Smooth muscle cell of the brain vasculature (primary cell): ENCODE results near the gene ANKRD17.

Experiments
- DNase-seq: peaks from one replicate; pipeline ENCODE4 v3.0.0-alpha.2; 2012; ENCODE audit warnings: low read depth, low spot score

Gene ANKRD17

DNA sequence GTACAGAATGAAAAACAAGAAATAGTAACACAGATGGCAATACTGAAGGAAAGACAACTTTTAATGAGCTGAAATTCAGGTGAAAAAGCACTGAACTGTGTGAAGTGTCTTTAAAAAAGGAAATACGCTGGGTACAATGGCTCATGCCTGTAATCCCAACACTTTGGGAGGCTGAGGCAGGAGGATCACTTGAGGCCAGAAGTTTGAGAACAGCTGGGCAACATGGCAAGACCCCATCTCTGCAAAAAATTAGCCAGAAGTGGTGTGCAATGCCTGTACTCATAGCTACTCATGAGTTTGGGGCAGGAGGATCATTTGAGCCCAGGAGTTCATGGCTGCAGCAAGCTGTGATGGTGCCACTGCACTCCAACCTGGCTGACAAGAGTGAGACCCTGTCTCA lies 129.3 kb downstream of the ANKRD17 start:
- DNase-seq = no peak

DNA sequence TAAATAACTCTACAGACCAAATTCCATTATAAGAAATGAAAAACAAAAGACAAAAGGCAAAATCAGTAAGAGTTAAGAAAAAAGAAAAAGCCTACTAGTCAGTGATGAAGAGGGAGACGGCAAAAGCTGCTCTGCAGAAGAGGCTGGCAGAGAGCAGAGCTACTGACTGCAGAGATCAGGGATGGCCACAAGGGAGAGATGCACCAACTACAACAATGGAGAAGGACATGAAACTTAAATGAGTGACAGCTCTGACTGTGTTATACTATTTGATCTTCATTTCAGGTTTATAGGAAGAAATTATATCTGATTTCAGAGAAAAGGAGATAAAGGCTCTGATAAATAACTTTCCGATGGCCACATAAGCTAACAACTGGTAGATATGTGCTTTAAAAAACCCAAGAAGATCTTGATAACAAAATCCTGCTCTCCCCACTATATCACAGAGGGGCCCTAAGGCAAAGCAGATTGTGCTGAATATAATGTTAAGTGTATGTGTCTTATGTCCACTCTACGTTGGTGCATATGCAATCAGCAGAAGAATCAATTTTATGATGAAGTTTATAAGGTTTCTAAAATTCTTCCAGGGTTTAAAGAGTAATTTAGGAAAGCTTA lies 130.7 kb downstream of the ANKRD17 start:
- DNase-seq = no peak

DNA sequence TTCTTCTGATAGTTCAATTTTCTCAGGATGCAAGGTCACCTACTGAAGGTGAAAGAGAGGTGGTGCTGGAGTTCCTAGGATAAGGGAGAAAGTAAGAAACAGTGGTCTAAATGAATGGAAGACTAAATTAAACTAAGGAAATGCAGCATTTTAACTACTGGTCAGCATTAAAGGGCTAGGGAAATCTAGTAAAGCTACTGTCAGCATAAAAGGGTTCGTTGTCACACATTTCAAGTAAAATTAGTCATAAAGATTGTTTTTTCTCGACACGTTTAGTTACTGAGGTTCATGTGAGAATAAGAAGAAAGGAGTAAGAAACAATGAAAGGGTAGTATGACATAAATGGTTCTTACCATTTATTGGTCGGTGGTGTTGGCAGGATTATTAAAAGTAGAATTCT lies 149.1 kb downstream of the ANKRD17 start:
- DNase-seq = no peak

DNA sequence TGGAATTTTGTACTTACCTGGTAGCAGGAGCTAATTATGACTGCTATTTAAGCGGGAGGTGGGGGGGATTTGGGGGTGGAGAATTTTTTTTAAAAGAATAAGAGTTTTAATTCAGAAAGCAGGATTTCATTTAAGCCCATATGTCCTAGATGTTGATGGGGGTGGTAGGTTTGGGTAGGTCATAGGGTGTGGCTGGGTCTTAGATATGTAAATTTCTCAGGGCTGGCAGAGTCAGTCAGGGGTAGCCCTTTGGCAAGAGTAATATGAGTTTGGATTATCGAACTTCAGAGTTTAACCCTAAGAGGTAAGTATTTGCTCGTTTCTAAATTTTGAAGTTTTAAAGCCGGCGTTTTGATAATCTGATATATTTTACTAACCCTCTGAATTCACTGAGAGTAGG lies 153.9 kb downstream of the ANKRD17 start:
- DNase-seq = no peak

DNA sequence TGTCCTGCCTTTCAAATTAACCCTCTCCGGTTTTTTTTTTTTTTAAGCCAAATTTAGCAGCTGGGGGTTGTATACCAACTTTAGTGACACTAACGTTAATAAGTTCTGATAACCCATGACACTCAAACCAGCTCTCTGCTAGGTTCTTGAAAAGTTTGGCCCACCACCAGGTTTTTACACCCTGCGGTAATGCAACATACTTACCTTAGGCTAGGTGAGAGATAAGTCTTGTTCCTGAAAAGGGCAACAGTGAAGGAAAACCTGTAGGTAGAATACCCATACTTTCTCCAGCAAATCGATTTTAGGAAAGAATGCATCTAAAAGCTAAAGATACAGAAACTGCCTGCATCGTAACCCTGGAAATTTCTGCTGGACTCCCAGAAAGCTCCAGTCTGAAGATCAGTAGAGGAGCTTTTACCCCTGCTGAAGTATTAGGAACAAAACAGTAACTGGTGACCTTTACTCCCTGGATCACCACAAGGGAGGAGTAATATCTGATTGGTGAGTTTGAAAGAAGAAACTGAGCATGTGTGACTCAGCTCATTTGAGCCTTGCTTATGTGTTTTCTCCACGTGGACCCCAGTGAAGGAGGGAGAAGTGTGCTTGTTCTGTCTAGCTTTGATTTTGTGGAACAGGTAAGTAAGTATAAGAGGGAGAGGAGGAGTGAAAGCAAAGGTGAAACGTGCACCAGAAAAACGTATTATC lies 154.6 kb downstream of the ANKRD17 start:
- no peak for DNase-seq

DNA sequence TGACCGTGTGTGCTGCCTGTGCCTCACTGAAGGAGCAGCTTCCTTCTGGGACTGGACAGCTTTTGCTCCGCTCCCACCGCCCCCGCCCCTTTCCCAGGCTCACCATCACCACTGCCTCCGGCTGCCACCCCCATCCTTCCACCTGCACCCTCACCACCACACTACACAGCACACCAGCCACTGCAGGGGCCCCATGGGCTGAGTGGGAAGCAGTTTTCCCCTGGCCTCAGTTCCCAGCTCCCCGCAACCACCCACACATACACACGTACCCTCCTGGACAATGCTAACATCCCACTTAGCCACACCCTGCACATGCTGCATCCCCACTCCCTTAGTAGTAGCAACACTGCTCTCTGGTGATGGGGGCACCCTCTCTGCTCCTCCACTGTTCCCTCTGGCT lies 159.5 kb downstream of the ANKRD17 start:
- no peak for DNase-seq

DNA sequence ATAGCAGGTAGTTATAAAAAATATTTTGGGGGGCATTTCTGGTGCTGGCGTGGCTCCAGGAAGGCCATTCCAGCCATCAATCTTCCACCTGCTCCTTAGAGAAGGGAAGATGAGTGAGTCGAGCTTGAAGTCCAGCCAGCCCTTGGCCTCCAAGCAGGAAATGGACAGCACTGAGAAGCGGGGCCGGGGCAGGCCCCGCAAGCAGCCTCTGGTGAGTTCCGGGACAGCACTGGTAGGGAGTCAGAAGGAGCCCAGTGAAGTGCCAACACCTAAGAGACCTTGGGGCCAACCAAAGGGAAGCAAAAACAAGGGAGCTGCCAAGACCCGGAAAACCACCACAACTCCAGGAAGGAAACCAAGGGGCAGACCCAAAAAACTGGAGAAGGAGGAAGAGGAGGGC lies 159.9 kb downstream of the ANKRD17 start:
- DNase-seq = no peak

DNA sequence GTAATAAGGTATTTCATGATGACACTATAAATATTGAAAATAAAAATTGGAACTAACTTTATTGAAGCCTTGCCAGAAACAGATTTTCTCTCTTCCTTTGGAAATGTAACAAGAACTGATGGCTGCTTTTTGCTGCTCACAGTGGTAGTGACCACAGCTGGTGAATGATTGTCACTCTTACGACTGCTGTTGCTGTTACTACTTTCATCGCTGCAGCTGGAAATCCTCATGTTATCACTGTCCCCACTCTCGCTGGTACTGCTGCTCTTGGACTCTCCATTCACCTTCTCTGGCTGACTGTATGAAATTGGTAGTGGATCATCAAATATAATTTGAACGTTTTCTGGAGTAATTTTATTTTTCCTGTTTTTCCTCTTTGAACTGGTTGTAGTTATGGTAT lies 160.6 kb downstream of the ANKRD17 start:
- DNase-seq = no peak

DNA sequence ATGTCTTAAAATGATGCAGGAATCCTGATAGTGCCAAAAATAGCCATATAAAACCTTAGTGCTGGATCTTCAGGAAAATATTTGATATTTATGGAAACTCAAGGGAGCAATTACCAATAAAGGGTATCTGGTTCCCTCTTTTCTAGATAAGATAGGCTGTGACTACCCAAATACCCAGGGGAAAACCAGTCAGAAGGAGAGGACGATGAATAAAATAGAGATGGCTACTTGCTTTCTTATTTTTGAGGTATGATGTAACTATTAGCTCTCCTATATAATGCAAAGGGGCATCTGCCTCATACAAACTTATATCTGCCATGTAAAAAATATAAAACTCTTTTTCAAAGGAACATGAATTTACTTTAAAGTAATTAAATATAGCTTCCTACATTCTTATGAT lies 165.7 kb downstream of the ANKRD17 start:
- DNase-seq = no peak

DNA sequence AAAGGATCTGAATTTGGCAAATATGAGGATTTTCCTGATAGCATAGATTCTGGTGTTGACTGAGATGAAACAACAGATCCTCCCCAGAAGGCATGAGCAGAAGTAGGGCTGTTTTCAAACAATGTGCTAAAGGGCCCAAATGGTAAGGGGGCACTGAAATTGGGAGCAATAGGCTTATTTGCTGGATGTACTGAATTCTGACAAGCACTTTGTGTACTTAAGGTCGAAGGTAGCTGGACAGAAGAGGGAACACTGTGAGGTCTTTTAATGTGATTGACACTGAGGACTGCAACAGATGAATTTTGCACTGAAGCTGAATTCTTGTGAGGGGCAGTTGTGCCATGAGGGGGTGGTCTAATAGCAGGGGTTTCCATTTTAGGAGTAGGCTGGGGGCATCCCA lies 167.9 kb downstream of the ANKRD17 start:
- DNase-seq = no peak

DNA sequence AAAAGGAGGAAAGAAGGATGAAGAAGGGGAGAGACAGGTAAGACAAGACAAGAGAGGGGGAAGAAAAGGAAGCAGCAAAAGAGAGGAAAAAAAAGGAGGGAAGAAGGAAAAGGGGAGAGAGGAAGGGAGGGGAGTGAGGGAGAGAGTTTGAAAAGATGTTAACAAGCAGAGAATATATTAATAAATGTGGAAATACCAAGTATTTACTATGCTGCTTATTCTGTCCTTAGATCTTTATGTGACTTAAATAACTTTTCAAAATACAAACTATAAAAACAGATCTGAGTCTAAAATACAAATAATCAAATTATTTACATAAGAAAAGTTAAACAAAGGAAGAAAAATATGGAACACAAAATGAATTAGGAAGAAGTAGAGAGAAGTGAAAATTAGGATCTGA lies 170.7 kb downstream of the ANKRD17 start:
- no peak for DNase-seq

DNA sequence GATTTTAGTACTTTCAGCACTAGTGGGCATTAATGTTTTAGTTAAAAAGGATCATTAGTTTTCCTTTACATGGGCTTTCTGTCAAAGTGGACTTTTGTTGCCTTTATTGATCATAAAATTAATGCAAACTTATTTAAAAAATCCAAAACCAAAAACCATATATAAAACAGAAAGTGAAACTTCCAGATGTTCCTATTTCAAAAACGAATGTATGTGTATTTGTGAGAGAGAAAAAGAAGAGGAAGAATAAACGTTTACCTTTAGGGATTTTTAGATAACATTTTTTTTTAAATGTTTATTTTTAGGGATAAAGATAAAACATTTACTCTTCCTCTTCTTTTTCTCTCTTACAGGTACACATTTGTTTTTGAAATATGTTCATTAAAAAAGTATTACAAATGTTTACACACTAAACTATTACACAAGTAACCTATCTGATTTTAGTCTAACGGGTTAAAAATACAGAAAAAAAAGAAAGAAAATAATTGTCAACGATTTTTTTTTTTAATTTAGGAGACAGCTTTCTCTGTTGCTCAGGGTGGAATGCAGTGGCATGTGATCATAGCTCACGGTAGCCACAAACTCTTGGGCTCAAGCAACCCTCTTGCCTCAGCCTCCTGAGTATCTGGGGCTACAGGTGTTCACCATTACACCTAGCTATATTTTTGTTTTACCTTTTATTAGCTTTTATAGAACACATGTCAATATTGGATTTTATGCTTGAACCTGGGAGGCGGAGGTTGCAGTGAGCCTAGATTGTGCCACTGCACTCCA lies 172.3 kb downstream of the ANKRD17 start:
- DNase-seq = no peak

DNA sequence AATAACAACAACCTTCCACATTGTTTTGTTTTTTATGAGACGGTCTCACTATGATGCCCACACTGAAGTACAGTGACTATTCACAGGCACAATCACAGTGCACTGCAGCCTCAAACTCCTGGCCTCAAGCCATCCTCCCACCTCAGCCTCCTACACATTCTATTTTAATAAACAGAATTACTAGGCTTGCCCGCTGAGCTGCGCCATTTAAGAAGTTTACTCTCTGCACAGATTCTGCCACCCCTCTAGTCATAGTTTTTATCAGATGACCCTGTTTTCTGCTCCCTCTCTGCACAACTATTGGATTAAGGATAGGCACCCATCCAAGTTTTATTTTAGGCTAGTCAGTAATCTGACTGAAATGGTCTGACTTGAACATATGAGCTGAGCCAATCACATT lies 177.8 kb downstream of the ANKRD17 start:
- no peak for DNase-seq

DNA sequence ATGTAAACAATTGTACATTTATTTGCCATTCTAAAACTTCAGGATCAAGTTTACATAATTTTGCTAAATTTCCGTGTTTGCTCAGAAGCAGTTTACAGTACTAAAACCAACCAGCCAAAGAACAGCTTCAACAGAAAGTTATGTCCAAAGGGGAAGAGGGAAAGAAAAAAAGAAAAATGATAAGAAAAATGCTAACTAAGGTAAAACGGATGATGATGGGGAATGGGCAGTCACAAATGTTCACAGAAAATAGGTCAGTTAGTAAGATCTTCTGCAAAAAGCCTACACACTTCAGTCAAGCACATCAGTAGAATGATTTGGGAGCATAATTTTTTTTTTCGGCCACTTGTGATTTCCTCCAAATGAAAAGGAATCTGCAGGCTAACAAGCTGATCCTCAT lies 182.8 kb downstream of the ANKRD17 start:
- DNase-seq = no peak

DNA sequence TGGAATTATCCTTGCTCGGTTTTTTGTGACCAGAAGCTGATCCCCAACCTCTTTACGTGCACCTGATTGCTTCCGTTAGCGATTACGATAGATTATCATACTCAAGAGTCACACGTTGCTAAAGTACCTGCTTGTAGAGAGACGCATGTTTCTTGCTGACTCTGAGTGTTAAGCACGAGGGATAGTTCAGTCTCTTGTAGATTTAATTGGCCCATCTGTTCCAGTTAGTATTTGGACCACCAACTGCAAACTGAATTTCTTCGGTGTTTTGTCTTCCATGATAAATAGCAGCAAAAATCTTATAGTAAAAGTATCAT lies 188.6 kb downstream of the ANKRD17 start:
- no peak for DNase-seq

DNA sequence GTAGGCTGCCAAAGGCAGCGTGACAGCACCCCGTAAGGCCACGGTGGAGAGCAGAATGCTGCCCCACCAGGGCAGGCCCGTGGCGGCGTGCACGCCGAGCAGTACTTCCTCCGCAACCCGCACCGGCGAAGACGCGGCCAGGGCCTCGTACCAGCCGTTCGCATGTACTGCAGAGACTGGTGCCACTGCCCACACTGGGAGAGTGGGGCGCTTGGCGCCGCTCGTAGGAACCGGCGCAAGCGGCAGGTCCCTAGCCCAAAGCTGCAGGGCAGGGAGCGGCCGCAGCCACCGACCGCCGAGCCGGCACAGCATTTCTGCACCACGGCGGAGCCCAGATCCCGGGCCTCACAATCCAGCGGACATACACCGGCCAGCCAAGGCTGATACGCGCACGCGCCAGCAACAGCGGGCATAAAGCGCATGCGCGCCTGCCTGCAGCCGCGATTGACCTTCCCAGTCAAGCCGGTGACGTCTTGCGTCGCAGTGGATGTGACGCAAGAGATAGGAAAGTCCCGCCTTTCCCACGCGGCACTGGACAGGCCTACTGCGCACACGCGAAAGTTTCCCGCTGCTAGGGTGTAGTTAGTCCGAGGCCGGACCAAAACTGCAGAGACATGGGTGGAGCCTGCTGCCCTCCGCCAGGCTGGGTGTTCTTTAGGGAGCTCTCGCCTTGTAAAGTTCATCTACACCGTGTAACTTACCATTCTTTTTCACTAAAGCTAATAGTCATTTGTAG lies 189.1 kb downstream of the ANKRD17 start, which contains the start of gene COX18:
COX18 (minus strand) TSS at position 379 of the 736 bp plus-strand sequence; CDS start at position 312, 67 bp downstream.
- DNase-seq = peak; percentile 98

DNA sequence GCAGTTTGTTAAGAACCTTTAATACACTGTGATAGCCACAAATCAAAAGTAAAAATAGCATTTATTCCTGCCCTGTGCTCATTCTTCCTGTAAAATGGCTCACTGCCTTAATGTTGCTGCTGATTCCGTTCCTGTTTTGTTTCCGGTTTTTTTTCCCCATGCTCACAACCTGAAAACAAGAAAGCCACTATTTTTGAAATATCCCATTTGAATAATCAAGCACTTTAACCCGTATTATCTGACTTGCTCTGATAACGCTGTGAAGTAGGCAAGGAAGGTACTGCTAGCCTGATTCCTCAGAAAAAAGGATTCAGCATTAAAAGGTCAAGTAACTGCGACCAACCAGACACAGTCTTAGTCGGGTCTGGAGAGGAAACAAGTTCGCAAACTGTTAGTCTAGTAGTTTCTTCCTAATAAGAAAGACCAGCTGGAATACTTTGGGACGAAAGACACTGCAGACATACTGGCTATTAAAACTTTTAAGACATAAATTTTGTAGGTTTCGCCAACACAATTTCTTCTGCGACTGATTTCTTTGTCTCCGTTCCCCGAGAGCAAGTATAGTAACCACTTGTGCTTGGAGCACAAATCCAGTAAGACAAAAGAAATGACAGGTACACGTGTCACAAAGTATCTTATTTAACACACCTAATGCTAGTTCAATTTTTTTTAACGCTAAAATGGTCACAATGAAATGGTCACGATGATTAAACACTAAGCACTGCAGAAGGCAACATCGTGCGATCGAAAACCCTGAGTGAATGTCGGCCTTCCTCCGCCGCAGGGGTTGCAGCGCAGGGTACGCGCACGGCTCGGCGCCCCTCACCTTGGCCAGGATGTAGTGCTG lies 189.9 kb downstream of the ANKRD17 start:
- DNase-seq = peak; percentile 4

DNA sequence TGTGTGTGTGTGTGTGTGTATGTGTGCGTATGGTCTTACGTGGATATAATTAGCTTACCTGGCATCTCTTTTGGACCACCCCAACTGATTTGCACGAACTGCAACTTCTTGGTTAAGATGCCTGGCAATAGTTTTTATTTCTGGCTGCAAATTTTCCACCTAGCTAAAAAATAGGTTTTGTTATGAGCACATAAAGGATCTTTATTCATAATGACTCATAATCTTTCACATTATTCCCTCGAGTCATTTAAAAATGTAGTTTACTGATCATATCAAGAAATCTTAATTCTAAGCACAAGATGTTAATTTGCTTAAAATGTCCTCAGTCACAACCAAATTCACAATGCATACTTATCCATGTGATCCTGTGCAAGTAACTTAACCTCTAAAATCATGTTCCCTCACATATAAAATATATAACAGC lies 190.6 kb downstream of the ANKRD17 start:
- no peak for DNase-seq

DNA sequence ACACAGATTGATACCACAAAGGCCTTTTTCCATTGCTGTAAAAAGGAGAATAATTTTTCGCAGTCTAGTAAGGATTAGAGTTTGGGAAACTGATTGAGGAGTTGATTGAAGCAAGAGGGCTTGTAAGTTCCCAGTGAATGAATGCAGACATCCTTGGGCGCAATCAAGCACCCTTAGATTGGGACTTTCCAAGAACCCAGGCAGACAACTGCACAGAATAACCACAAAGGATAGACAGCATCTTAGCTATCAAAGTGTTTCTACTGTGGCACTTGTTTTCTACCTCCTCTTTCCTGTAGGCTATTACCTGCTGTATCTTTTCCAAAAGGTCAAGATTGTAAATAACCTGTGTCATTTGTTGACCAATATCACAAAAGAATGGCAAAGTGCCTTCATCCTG lies 191.7 kb downstream of the ANKRD17 start:
- DNase-seq = no peak

DNA sequence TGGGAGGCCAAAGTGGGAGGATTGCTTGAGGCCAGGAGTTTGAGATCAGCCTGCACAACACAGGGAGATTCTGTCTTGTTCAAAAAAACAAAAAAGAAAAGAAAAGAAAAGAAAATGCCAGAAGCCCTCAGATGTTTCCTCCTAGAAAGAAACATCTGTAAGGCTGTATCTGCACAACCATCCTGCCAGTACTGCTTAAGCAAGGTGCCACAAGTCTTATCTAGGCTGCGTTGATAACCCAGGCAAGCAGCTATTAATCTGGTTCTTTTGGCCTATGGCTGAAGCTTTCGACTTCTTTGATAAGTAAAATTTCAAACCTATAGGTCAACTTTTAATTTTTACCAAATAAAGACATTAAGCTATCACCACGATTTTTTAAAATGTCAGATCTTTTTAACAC lies 192.2 kb downstream of the ANKRD17 start:
- no peak for DNase-seq

DNA sequence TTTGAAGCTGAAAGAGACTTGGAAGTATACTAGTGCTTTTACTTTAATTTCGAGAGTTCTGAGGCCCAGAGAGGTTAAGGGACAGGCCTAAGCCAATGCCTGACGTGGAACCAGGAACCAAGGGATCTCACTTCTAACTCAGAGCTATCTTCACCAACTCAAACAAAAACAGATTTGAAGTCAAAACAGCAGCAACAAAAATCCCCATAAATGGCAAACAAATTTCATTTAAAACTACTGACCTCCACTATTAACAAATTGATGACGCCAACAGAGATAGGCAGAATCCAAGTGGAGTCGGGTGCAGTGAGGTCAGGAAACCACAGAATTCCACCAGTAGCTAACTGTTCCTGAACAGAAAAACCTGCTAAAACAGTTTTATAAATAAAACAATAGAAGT lies 194.1 kb downstream of the ANKRD17 start:
- no peak for DNase-seq
